ENCODE results near the gene DNAH6. TPM values are rescaled to one million over a fixed set of nuclear protein-coding genes. Genes with fewer than 3 reads are reported as not detected.

The DNAH6 gene
- total RNA-seq, 1 experiment from 2014 or later: 0.26 TPM

DNA sequence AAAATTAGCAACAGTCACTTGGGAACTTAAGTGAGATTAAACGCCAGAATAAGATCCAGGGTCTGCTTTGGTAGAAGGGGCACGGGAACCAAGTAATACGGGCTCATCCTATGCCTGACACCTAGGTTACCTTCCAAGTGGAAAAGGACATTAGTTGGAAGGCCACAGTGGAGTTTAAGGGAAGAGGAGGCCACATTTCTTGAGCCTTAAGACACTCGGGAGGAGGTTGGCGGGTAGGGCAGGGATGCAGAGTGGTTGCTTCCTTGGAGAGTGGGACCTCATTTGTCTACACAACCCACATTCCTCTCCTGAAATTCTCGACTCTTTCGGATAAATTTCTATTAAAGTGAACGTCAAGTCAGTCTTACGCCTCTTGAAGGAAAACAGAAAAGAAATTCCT, 510 bp upstream of the DNAH6 start:
- H3K27me3 ChIP-seq (ENCODE audit: insufficient read depth, low read length): no peaks in the 10 kb centered on the region
- peak overlapping the region; percentile 34 to 72; a peak in 3 of 5 replicates for H3K4me3 Mint-ChIP-seq
- H3K4me2 ChIP-seq (ENCODE audit: insufficient read depth, insufficient read length, low read length): peak overlapping the region; percentile 63
- peak overlapping the region; percentile 83 for H3K18ac ChIP-seq (ENCODE audit: insufficient read length, low read depth, low read length)
- no peak overlapping the region for H3K4ac ChIP-seq (ENCODE audit: low read depth, low read length)
- peaks cover 12% of the 10 kb centered on the region for H3K27me3 Mint-ChIP-seq (ENCODE audit: low read depth)
- TF ChIP-seq, protein P1, sequence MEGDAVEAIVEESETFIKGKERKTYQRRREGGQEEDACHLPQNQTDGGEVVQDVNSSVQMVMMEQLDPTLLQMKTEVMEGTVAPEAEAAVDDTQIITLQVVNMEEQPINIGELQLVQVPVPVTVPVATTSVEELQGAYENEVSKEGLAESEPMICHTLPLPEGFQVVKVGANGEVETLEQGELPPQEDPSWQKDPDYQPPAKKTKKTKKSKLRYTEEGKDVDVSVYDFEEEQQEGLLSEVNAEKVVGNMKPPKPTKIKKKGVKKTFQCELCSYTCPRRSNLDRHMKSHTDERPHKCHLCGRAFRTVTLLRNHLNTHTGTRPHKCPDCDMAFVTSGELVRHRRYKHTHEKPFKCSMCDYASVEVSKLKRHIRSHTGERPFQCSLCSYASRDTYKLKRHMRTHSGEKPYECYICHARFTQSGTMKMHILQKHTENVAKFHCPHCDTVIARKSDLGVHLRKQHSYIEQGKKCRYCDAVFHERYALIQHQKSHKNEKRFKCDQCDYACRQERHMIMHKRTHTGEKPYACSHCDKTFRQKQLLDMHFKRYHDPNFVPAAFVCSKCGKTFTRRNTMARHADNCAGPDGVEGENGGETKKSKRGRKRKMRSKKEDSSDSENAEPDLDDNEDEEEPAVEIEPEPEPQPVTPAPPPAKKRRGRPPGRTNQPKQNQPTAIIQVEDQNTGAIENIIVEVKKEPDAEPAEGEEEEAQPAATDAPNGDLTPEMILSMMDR (conservative IDR thresholded peaks at IDR 0.05): no peak
- no peak overlapping the region for H3T11ph ChIP-seq (ENCODE audit: low read length)
- H3K36me3 Mint-ChIP-seq (ENCODE audit: insufficient read depth in 1 of 3, low read depth in 3 of 3): peaks cover 5 to 16% (median 11%) of the 10 kb centered on the region in 3 experiments; a peak in 6 of 7 replicates
- no peak overlapping the region for H4K5ac ChIP-seq (ENCODE audit: insufficient read length, low read depth, low read length)
- no peak overlapping the region for H2BK15ac ChIP-seq (ENCODE audit: low read depth, low read length)
- no peak overlapping the region for H3K23ac ChIP-seq (ENCODE audit: insufficient read length, low read depth, low read length)
- H2BK120ac ChIP-seq (ENCODE audit: low read depth, low read length, poor library complexity, severe bottlenecking): no peak overlapping the region
- DNase-seq: no peak
- H3K56ac ChIP-seq (ENCODE audit: insufficient read length, low read depth, low read length): no peak overlapping the region
- H3K4me1 ChIP-seq (ENCODE audit: insufficient read depth, low read length): no peaks in the 10 kb centered on the region
- H3K4me1 Mint-ChIP-seq: no peaks in the 10 kb centered on the region
- H3K79me2 ChIP-seq (ENCODE audit: insufficient read depth, low read length): no peaks in the 10 kb centered on the region
- peak overlapping the region; percentile 79; the same call in 1 of the 2 replicates for H3K14ac ChIP-seq (ENCODE audit: insufficient read depth, low read length)
- no peak overlapping the region for H4K91ac ChIP-seq (ENCODE audit: insufficient read length, low read depth, low read length)
- WGBS (ENCODE audit: extremely low coverage, insufficient read length, low lambda C conversion rate): no CpG with 5 or more reads among the region's 9 CpGs
- H2AFZ ChIP-seq (ENCODE audit: low read length): peak overlapping the region; percentile 56
- H4K8ac ChIP-seq (replicated peaks; ENCODE audit: insufficient read length, low read depth, low read length): no peak overlapping the region
- H3K9me3 Mint-ChIP-seq: peaks cover 18 to 21% of the 10 kb centered on the region in 2 experiments
- no peak overlapping the region for H3K9ac ChIP-seq (ENCODE audit: extremely low read depth, insufficient read length, low read length)
- H2BK20ac ChIP-seq (ENCODE audit: low read depth, low read length, poor library complexity, severe bottlenecking): no peak overlapping the region
- H4K20me1 ChIP-seq (ENCODE audit: control insufficient read depth, insufficient read depth, insufficient read length): no peaks in the 10 kb centered on the region
- no peak overlapping the region for H2BK12ac ChIP-seq (ENCODE audit: insufficient read length, low read depth, low read length)
- no peaks in the 10 kb centered on the region for H3K79me1 ChIP-seq (ENCODE audit: insufficient read depth, low read depth, low read length, poor library complexity, severe bottlenecking)
- no peaks in the 10 kb centered on the region for H3K9me3 ChIP-seq (ENCODE audit: control insufficient read depth, low read depth, low read length)
- H3K27ac Mint-ChIP-seq: no peak overlapping the region
- no peaks in the 10 kb centered on the region for H3K23me2 ChIP-seq (ENCODE audit: insufficient read length, low read depth, low read length, poor library complexity, severe bottlenecking)
- H3K27ac ChIP-seq (ENCODE audit: insufficient read length, low read depth, low read length): no peak overlapping the region
- no peak overlapping the region for H2AK5ac ChIP-seq (ENCODE audit: insufficient read length, low read length)
- no peak overlapping the region for H2BK5ac ChIP-seq (ENCODE audit: insufficient read length, low read length)
